ENCODE data around the gene CEP89.

The CEP89 gene

GRCh38 chr19:32879741-32880140, 92.0 kb downstream of the CEP89 start:
- Histone ChIP-seq H3K27ac (no peak overlapping the region), H3K4me3 (no peak overlapping the region)
- TF ChIP-seq, protein P1, sequence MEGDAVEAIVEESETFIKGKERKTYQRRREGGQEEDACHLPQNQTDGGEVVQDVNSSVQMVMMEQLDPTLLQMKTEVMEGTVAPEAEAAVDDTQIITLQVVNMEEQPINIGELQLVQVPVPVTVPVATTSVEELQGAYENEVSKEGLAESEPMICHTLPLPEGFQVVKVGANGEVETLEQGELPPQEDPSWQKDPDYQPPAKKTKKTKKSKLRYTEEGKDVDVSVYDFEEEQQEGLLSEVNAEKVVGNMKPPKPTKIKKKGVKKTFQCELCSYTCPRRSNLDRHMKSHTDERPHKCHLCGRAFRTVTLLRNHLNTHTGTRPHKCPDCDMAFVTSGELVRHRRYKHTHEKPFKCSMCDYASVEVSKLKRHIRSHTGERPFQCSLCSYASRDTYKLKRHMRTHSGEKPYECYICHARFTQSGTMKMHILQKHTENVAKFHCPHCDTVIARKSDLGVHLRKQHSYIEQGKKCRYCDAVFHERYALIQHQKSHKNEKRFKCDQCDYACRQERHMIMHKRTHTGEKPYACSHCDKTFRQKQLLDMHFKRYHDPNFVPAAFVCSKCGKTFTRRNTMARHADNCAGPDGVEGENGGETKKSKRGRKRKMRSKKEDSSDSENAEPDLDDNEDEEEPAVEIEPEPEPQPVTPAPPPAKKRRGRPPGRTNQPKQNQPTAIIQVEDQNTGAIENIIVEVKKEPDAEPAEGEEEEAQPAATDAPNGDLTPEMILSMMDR (IDR thresholded peaks at IDR 0.05): no peak
- DNase-seq (ENCODE audit: low spot score): no peak

DNA sequence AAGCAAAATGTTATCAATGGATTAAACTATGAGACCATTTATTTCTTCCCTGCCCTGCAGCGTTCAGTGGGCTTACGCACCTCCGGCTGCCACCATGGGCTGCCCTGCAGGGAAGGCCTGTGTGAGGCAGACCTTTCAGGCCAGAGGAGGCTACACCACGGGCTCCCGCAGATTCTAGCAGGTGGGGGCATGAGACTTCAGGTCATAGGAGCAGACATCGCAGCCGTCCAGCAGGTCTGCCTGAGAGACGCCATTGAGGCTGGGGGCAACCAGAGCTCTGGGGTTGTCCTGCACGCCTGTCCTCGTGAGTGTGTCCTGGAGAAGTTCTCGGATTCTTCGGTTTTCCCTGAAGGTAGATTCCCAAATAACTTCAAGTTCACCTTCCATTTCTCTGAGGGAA, 92.8 kb downstream of the CEP89 start:
- DNase-seq (ENCODE audit: low spot score): no peak
- TF ChIP-seq, protein P1 (IDR thresholded peaks at IDR 0.05): no peak
- H3K4me3 ChIP-seq: no peak overlapping the region
- H3K27ac ChIP-seq: no peak overlapping the region

DNA sequence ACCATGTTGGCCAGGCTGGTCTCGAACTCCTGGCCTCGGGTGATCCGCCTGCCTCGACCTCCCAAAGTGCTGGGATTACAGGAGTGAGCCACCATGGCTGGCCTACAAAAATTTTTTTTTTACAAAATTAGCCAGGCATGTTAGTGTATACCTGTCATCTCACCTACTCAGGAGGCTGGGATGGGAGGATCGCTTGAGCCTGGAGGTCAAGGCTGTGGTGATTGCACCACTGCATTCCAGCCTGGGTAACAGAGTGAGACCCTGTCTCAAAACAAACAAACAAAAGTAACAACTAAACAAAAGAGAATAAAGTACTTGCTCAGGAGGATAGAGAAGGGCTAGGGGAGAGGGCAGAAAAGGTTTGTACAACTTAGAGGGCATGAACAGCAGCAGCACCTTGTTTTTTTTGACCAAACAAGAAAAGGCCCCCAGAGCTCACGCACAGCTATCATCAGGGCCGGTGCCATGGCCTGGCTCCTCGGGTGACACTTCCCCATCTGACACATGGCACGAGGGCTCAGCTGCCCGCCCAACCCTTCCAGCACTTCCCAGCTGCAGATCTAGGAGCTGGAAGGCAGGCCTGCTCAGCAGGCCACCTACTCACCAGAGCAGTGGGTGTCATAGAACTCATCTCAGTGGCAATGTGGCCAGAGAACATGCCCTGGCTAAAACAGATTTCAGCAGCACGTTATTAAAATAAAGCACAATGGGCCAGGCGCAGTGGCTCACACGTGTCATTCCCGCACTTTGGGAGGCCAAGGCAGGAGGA, 93.6 kb downstream of the CEP89 start:
- TF ChIP-seq, protein P1 (IDR thresholded peaks at IDR 0.05): no peak
- Histone ChIP-seq H3K4me3 (no peak overlapping the region), H3K27ac (no peak overlapping the region)
- DNase-seq (ENCODE audit: low spot score): no peak

GRCh38 chr19:32877323-32877912, 94.3 kb downstream of the CEP89 start:
- TF ChIP-seq, protein P1 (IDR thresholded peaks at IDR 0.05): no peak
- no peak overlapping the region for H3K27ac ChIP-seq
- no peak overlapping the region for H3K4me3 ChIP-seq
- DNase-seq (ENCODE audit: low spot score): no peak

DNA sequence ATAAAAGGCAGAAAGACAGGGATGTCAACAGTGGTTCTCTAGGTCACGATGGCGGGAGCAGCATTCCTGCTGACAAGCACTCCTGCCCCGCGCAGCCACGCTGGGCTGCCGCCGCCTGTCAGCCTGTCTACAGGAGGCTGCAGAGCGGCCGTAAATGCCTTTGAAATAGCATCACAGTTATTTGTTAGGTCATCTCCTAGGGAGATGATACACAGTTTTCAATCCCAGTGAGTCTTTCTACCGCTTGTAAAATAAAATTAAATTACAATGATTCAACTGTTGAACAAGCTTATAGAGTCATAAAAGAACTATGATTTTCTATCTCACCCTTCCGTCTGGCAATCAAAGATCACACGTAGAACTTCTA, 94.9 kb downstream of the CEP89 start:
- TF ChIP-seq, protein P1 (IDR thresholded peaks at IDR 0.05): no peak

GRCh38 chr19:32876236-32876918, 95.4 kb downstream of the CEP89 start:
- TF ChIP-seq, protein P1 (IDR thresholded peaks at IDR 0.05): no peak
- DNase-seq (ENCODE audit: low spot score): no peak

More for the DNA sequence above, 94.9 kb downstream of the CEP89 start:
- no peak overlapping the region for H3K4me3 ChIP-seq
- H3K27ac ChIP-seq: no peak overlapping the region
- DNase-seq (ENCODE audit: low spot score): no peak

More at GRCh38 chr19:32876236-32876918, 95.4 kb downstream of the CEP89 start:
- Histone ChIP-seq H3K4me3 (no peak overlapping the region), H3K27ac (no peak overlapping the region)

All from coronary artery (tissue), 2 donors.